ENCODE results near the gene KIAA2012.

DNA sequence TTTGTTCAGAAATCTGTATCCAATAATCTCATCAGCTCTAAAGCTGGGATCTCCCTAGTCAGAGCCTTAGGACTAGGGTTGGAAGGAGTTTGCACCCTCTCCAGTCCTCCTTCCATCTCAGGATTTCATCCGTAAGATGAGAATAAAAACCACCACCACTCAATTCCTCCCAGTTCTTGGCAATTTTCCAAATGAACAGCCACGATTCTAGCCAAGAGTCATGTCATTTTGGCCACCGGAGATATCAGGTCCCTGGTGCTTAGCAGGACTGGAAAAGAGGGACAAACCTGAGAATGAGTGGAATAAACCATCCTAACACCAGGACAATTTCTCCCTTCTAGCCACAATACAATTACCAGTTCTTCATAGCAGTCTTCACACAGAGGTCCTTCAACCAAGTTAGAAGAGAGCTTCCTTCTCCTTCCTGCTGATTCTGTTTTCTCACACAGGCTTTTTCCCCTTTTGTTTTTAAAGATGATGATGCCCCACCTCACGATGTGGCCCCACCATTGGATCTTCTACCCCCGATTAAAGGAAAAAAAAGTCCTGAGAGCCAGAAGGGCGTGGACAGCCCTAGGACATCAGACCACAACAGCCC lies 36.2 kb downstream of the KIAA2012 start:
- no peak for TF ChIP-seq EZH2 (IDR thresholded peaks at IDR 0.05; ENCODE audit: borderline replicate concordance, low read length)
- TF ChIP-seq, protein P1, sequence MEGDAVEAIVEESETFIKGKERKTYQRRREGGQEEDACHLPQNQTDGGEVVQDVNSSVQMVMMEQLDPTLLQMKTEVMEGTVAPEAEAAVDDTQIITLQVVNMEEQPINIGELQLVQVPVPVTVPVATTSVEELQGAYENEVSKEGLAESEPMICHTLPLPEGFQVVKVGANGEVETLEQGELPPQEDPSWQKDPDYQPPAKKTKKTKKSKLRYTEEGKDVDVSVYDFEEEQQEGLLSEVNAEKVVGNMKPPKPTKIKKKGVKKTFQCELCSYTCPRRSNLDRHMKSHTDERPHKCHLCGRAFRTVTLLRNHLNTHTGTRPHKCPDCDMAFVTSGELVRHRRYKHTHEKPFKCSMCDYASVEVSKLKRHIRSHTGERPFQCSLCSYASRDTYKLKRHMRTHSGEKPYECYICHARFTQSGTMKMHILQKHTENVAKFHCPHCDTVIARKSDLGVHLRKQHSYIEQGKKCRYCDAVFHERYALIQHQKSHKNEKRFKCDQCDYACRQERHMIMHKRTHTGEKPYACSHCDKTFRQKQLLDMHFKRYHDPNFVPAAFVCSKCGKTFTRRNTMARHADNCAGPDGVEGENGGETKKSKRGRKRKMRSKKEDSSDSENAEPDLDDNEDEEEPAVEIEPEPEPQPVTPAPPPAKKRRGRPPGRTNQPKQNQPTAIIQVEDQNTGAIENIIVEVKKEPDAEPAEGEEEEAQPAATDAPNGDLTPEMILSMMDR (conservative IDR thresholded peaks at IDR 0.05 in 1 of 2, IDR thresholded peaks at IDR 0.05 in 1 of 2; ENCODE audit: extremely low read depth in 1 of 2, insufficient read depth in 1 of 2, low read depth in 1 of 2, low read length in 2 of 2) = no peak

All from mammary epithelial cell (primary cell).